ENCODE measurements around the gene ABRAXAS1.

The ABRAXAS1 gene

GRCh38 chr4:83449009-83449408 lies 35.9 kb downstream of the ABRAXAS1 start:
- DNase-seq (ENCODE audit: low read depth) = no peak
- TF ChIP-seq, protein P1, sequence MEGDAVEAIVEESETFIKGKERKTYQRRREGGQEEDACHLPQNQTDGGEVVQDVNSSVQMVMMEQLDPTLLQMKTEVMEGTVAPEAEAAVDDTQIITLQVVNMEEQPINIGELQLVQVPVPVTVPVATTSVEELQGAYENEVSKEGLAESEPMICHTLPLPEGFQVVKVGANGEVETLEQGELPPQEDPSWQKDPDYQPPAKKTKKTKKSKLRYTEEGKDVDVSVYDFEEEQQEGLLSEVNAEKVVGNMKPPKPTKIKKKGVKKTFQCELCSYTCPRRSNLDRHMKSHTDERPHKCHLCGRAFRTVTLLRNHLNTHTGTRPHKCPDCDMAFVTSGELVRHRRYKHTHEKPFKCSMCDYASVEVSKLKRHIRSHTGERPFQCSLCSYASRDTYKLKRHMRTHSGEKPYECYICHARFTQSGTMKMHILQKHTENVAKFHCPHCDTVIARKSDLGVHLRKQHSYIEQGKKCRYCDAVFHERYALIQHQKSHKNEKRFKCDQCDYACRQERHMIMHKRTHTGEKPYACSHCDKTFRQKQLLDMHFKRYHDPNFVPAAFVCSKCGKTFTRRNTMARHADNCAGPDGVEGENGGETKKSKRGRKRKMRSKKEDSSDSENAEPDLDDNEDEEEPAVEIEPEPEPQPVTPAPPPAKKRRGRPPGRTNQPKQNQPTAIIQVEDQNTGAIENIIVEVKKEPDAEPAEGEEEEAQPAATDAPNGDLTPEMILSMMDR (conservative IDR thresholded peaks at IDR 0.05; ENCODE audit: low read length) = no peak
- no peak overlapping the region for H3K4me3 ChIP-seq (ENCODE audit: low read length)

GRCh38 chr4:83440899-83441298 lies 44.0 kb downstream of the ABRAXAS1 start:
- no peak overlapping the region for H3K4me3 ChIP-seq (ENCODE audit: low read length)
- TF ChIP-seq, protein P1 (conservative IDR thresholded peaks at IDR 0.05; ENCODE audit: low read length) = no peak
- DNase-seq (ENCODE audit: low read depth) = no peak

DNA sequence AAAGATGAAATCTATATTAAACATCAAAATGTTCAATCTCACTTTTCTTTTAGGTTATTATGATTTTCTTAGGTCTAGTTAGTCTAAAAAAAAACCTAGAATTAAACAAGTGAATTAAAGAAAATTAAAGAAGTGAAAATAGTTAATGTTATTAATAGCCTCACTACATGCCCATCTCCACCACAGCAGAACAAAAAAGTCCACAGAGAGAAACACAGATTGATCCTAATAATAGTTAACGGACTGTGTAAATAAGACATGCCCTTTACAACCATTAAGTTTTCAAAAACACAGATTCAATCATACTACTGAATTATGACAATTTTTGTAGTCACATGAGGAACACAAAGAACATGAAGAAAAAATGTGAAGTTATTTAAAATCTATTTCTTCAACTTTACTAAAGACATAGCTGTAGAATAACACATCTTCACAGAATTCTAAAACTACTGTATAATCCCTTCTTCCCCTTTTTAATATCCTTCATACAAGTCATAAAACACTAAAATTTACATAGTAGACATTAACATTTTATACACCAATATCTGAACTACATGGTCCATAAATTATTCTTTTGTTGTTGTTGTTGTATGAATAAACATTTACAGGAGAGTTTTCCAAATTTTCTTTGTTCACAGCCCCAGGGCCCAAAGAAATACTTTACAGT lies 44.6 kb downstream of the ABRAXAS1 start:
- DNase-seq (ENCODE audit: low read depth) = no peak
- TF ChIP-seq, protein P1 (conservative IDR thresholded peaks at IDR 0.05; ENCODE audit: low read length) = no peak
- no peak overlapping the region for H3K4me3 ChIP-seq (ENCODE audit: low read length)

GRCh38 chr4:83438719-83439118 lies 46.2 kb downstream of the ABRAXAS1 start:
- no peak for DNase-seq (ENCODE audit: low read depth)
- H3K4me3 ChIP-seq (ENCODE audit: low read length) = no peak overlapping the region
- TF ChIP-seq, protein P1 (conservative IDR thresholded peaks at IDR 0.05; ENCODE audit: low read length) = no peak

DNA sequence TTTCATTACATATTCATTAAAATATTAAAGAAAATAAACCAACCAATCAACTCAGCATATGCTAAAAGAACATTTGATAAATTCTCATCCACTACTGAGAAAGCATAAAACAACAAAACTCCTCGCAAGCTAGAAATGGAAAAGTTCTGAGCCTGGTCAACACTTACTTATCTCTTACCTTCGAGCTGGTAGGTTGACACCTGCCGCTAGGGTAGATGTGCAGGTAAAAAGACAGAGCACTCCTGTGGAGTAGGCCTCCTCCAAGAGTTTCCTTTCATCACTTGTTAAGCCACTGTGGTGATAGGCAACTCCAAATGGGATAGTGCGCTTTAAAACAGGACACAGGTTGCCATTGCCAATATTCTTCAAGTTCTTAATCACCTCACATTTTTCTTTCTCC lies 48.2 kb downstream of the ABRAXAS1 start:
- no peak for DNase-seq (ENCODE audit: low read depth)
- TF ChIP-seq, protein P1 (conservative IDR thresholded peaks at IDR 0.05; ENCODE audit: low read length) = no peak
- no peak overlapping the region for H3K4me3 ChIP-seq (ENCODE audit: low read length)

DNA sequence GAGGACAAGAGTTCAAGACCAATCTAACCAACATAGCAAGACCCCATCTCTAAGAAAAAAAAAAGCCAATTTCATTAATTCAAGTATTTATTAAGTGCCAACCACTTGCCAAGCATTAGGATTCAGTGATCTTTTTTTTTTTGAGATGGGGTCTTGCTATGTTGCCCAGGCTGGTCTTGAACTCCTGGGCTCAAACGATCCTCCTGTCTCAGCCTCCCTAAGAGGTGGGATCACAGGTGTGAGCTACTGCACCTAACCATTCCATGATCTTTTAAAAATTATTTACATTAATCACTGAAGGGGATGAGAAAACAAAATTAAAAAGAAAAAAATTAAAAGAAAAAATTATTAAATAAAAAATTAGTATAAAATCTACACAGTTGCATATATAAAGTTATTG lies 53.7 kb downstream of the ABRAXAS1 start:
- TF ChIP-seq, protein P1 (conservative IDR thresholded peaks at IDR 0.05; ENCODE audit: low read length) = no peak
- no peak for DNase-seq (ENCODE audit: low read depth)
- H3K4me3 ChIP-seq (ENCODE audit: low read length) = no peak overlapping the region

- no peak overlapping the region for H3K4me3 ChIP-seq (ENCODE audit: low read length)
- TF ChIP-seq, protein P1 (conservative IDR thresholded peaks at IDR 0.05; ENCODE audit: low read length) = no peak
- no peak for DNase-seq (ENCODE audit: low read depth)
These were observed 66.7 kb downstream of the ABRAXAS1 start for GRCh38 chr4:83418211-83418610.

Data from AG10803 (cell line).